Transverse colon (tissue), 4 donors: ENCODE data around the gene RASGRP3.

Experiments
- CTCF ChIP-seq, 5 experiments: fragments of 200-600 bp in 3 of 5; fragments of 450-650 bp in 2 of 5; sonication (generic) in 3 of 5; IDR thresholded peaks; 1 replicate in 2 of 5; 2 replicates in 3 of 5; pipeline ENCODE4 v1.5.1; 2016 to 2017; ENCODE audit warnings: antibody characterized with exemption in 5 of 5, inconsistent platforms in 3 of 5, mild to moderate bottlenecking in 2 of 5, moderate library complexity in 1 of 5
- EP300 ChIP-seq: sonication (generic); formaldehyde crosslinking; IDR thresholded peaks from one replicate; pipeline ENCODE4 v1.6.1; 2017; ENCODE audit warnings: antibody characterized with exemption, low read depth
- POLR2A ChIP-seq: fragments of 450-650 bp; IDR thresholded peaks from one replicate; pipeline ENCODE4 v1.6.1; 2016; ENCODE audit warnings: antibody characterized with exemption, mild to moderate bottlenecking, moderate library complexity
- POLR2AphosphoS5 ChIP-seq, 3 donors: sonication (generic); formaldehyde crosslinking; IDR thresholded peaks; one replicate each; pipeline ENCODE4 v1.6.1; 2016; ENCODE audit warnings: antibody characterized with exemption in 3 of 3

- TF ChIP-seq POLR2AphosphoS5 (IDR thresholded peaks at IDR 0.05), result no peak
- no peak for TF ChIP-seq CTCF (IDR thresholded peaks at IDR 0.05)
- TF ChIP-seq POLR2A, result no peak
- TF ChIP-seq EP300, result no peak
Observed at GRCh38 chr2:33581872-33582271, 105.4 kb downstream of the RASGRP3 start.
